ENCODE measurements around the gene CDIP1. TPM values are rescaled to one million over a fixed set of nuclear protein-coding genes. Genes with fewer than 3 reads are reported as not detected.

Gene CDIP1
- total RNA-seq, 1 experiment from 2014 or later = 49.7 TPM

GRCh38 chr16:4556112-4556511 lies 17.5 kb upstream of the CDIP1 start, which contains the start of gene C16orf96:
Gene C16orf96 (plus strand): TSS chr16:4556340. CDS start chr16:4556490, 150 bp downstream.
- Histone ChIP-seq H3K79me1 (ENCODE audit: insufficient read depth, low read depth, low read length, poor library complexity, severe bottlenecking) (no peaks in the 10 kb centered on the region), H3K27ac (ENCODE audit: insufficient read length, low read depth, low read length) (no peak within 1 kb of the TSS), H3T11ph (ENCODE audit: low read length) (no peak within 1 kb of the TSS), H4K20me1 (ENCODE audit: control insufficient read depth, insufficient read depth, insufficient read length) (no peaks in the 10 kb centered on the region), H2BK12ac (ENCODE audit: insufficient read length, low read depth, low read length) (no peak within 1 kb of the TSS), H3K79me2 (ENCODE audit: insufficient read depth, low read length) (no peaks in the 10 kb centered on the region), H4K5ac (ENCODE audit: insufficient read length, low read depth, low read length) (no peak within 1 kb of the TSS), H3K27me3 (ENCODE audit: insufficient read depth, low read length) (no peaks in the 10 kb centered on the region), H4K8ac (replicated peaks; ENCODE audit: insufficient read length, low read depth, low read length) (no peak within 1 kb of the TSS), H3K14ac (ENCODE audit: insufficient read depth, low read length) (no peak within 1 kb of the TSS), H3K9ac (ENCODE audit: extremely low read depth, insufficient read length, low read length) (no peak within 1 kb of the TSS), H3K56ac (ENCODE audit: insufficient read length, low read depth, low read length) (no peak within 1 kb of the TSS), H2BK20ac (ENCODE audit: low read depth, low read length, poor library complexity, severe bottlenecking) (no peak within 1 kb of the TSS), H3K23ac (ENCODE audit: insufficient read length, low read depth, low read length) (no peak within 1 kb of the TSS), H2BK15ac (ENCODE audit: low read depth, low read length) (no peak within 1 kb of the TSS), H3K4me1 (ENCODE audit: insufficient read depth, low read length) (no peaks in the 10 kb centered on the region; the same call in 1 of the 2 replicates), H2AK5ac (ENCODE audit: insufficient read length, low read length) (no peak within 1 kb of the TSS), H2BK120ac (ENCODE audit: low read depth, low read length, poor library complexity, severe bottlenecking) (no peak within 1 kb of the TSS), H3K4me2 (ENCODE audit: insufficient read depth, insufficient read length, low read length) (no peak within 1 kb of the TSS), H3K18ac (ENCODE audit: insufficient read length, low read depth, low read length) (no peak within 1 kb of the TSS), H3K23me2 (ENCODE audit: insufficient read length, low read depth, low read length, poor library complexity, severe bottlenecking) (no peaks in the 10 kb centered on the region), H2BK5ac (ENCODE audit: insufficient read length, low read length) (no peak within 1 kb of the TSS), H2AFZ (ENCODE audit: low read length) (no peak within 1 kb of the TSS), H4K91ac (ENCODE audit: insufficient read length, low read depth, low read length) (no peak within 1 kb of the TSS), H3K9me3 (ENCODE audit: control insufficient read depth, low read depth, low read length) (no peaks in the 10 kb centered on the region), H3K4ac (ENCODE audit: low read depth, low read length) (no peak within 1 kb of the TSS)
- Mint-ChIP-seq H3K27ac (peak within 1 kb of the TSS in 1 of 3 experiments; percentile 91; a peak in 3 of 7 replicates), H3K36me3 (ENCODE audit: insufficient read depth in 1 of 3, low read depth in 3 of 3) (no peaks in the 10 kb centered on the region), H3K9me3 (peaks cover 0 to 2% of the 10 kb centered on the region in 2 experiments; a peak in 1 of 5 replicates), H3K27me3 (ENCODE audit: low read depth) (peaks cover 8% of the 10 kb centered on the region), H3K4me1 (peaks cover 9 to 11% of the 10 kb centered on the region in 2 experiments; a peak in 2 of 4 replicates), H3K4me3 (no peak within 1 kb of the TSS)
- no peak for TF ChIP-seq CTCF (conservative IDR thresholded peaks at IDR 0.05)
- no peak for DNase-seq
- no CpG with 5 or more reads among the region's 4 CpGs for WGBS (ENCODE audit: extremely low coverage, insufficient read length, low lambda C conversion rate)
